GM23338 (cell line): ENCODE measurements around the gene PFKFB1. TPM values are rescaled to one million over a fixed set of nuclear protein-coding genes. Genes with fewer than 3 reads are reported as not detected.

Source experiments
- ATAC-seq: fragments of 200-7000 bp; cut with Tn5 transposase; 3 replicates; pipeline ENCODE4 v1.9.1; 2020
- DNase-seq: peaks from one replicate; pipeline ENCODE4 v3.0.0-alpha.2; 2015; ENCODE audit warnings: low spot score
- H2AFZ ChIP-seq: fragments of 200-600 bp; sonication (generic); 2 replicates; pipeline ENCODE4 v1.8.0; 2016; ENCODE audit warnings: antibody characterized with exemption, mild to moderate bottlenecking, moderate library complexity
- H3F3A ChIP-seq: fragments of 200-600 bp; sonication (generic); replicated peaks from 2 replicates; pipeline ENCODE4 v1.8.0; 2017; ENCODE audit warnings: antibody characterized with exemption, mixed run types, low read depth
- H3K27ac ChIP-seq: fragments of 200-600 bp; sonication (generic); 2 replicates; pipeline ENCODE4 v1.6.1; 2016; ENCODE audit warnings: low read depth
- H3K27me3 ChIP-seq: fragments of 200-600 bp; sonication (generic); 2 replicates; pipeline ENCODE4 v1.8.0; 2016; ENCODE audit warnings: mild to moderate bottlenecking, mixed run types, moderate library complexity; ENCODE audit not compliant: insufficient read depth
- H3K36me3 ChIP-seq: fragments of 200-600 bp; sonication (generic); 2 replicates; pipeline ENCODE4 v1.8.0; 2016; ENCODE audit warnings: mild to moderate bottlenecking; ENCODE audit not compliant: insufficient read depth
- H3K4me1 ChIP-seq: fragments of 200-600 bp; sonication (generic); 2 replicates; pipeline ENCODE4 v1.8.0; 2016; ENCODE audit warnings: mild to moderate bottlenecking, moderate library complexity; ENCODE audit not compliant: insufficient read depth
- H3K4me2 ChIP-seq: fragments of 200-600 bp; sonication (generic); 2 replicates; pipeline ENCODE4 v1.7.1; 2017; ENCODE audit warnings: mixed run types
- H3K4me3 ChIP-seq: fragments of 200-600 bp; sonication (generic); 2 replicates; pipeline ENCODE4 v1.6.1; 2016; ENCODE audit warnings: mixed run types
- H3K79me2 ChIP-seq: fragments of 200-600 bp; sonication (generic); replicated peaks from 2 replicates; pipeline ENCODE4 v1.8.0; 2017; ENCODE audit warnings: mild to moderate bottlenecking; ENCODE audit not compliant: insufficient read depth
- H3K9me2 ChIP-seq: fragments of 200-600 bp; sonication (generic); 2 replicates; pipeline ENCODE4 v1.8.0; 2017; ENCODE audit not compliant: insufficient read depth
- H4K20me1 ChIP-seq: fragments of 200-600 bp; sonication (generic); replicated peaks from 2 replicates; pipeline ENCODE4 v1.8.0; 2017; ENCODE audit warnings: mild to moderate bottlenecking; ENCODE audit not compliant: insufficient read depth
- H3K27ac Mint-ChIP-seq: 2 replicates; pipeline ENCODE4 v1.8.0; 2020; ENCODE audit warnings: inconsistent platforms, mild to moderate bottlenecking, moderate library complexity, mixed read lengths
- H3K27me3 Mint-ChIP-seq: 3 replicates; pipeline ENCODE4 v1.8.0; 2022; ENCODE audit warnings: low read depth, mild to moderate bottlenecking, moderate library complexity, mixed read lengths, inconsistent platforms; ENCODE audit not compliant: insufficient read depth, poor library complexity
- H3K36me3 Mint-ChIP-seq: 3 replicates; pipeline ENCODE4 v1.8.0; 2021; ENCODE audit warnings: low read depth, mild to moderate bottlenecking, inconsistent platforms, moderate library complexity, mixed read lengths
- H3K4me1 Mint-ChIP-seq: 3 replicates; pipeline ENCODE4 v1.8.0; 2020; ENCODE audit warnings: mild to moderate bottlenecking, inconsistent platforms, mixed read lengths
- H3K4me3 Mint-ChIP-seq: 3 replicates; pipeline ENCODE4 v1.8.0; 2021; ENCODE audit warnings: moderate library complexity, mild to moderate bottlenecking, inconsistent platforms, mixed read lengths
- H3K9me3 Mint-ChIP-seq: 3 replicates; pipeline ENCODE4 v1.8.0; 2020; ENCODE audit warnings: moderate library complexity, mild to moderate bottlenecking, inconsistent platforms, mixed read lengths
- CREB1 ChIP-seq: fragments of 250-450 bp; sonication (Bioruptor Pico); IDR thresholded peaks from 2 replicates; pipeline ENCODE4 v1.5.0; 2020; ENCODE audit warnings: low read depth, mild to moderate bottlenecking, moderate library complexity
- EZH2 ChIP-seq: fragments of 200-600 bp; sonication (generic); IDR thresholded peaks from one replicate; pipeline ENCODE4 v1.8.0; 2017; ENCODE audit warnings: antibody characterized with exemption, mild to moderate bottlenecking, low read depth; ENCODE audit not compliant: unreplicated experiment
- EZH2phosphoT487 ChIP-seq: fragments of 200-600 bp; sonication (generic); IDR thresholded peaks from one replicate; pipeline ENCODE4 v1.8.1; 2018; ENCODE audit warnings: antibody characterized with exemption; ENCODE audit not compliant: unreplicated experiment
- JUNB ChIP-seq: IDR thresholded peaks from one replicate; pipeline ENCODE4 v1.6.1; 2016; ENCODE audit warnings: antibody characterized with exemption; ENCODE audit not compliant: unreplicated experiment
- NANOG ChIP-seq: IDR thresholded peaks from 2 replicates; pipeline ENCODE4 v1.6.1; 2016; ENCODE audit warnings: antibody characterized with exemption, borderline replicate concordance
- POLR2AphosphoS5 ChIP-seq: IDR thresholded peaks from 2 replicates; pipeline ENCODE4 v1.6.1; 2016; ENCODE audit warnings: antibody characterized with exemption, low read depth
- STAT1 ChIP-seq: IDR thresholded peaks from one replicate; pipeline ENCODE4 v1.6.1; 2016; ENCODE audit warnings: antibody characterized with exemption; ENCODE audit not compliant: unreplicated experiment
- ZNF114 ChIP-seq: fragments of 250-450 bp; sonication (Bioruptor Pico); IDR thresholded peaks from 2 replicates; pipeline ENCODE4 v1.5.0; 2020; ENCODE audit warnings: mild to moderate bottlenecking, moderate library complexity
- ZNF331 ChIP-seq: fragments of 250-450 bp; sonication (Bioruptor Pico); IDR thresholded peaks from 2 replicates; pipeline ENCODE4 v1.5.0; 2020; ENCODE audit warnings: low read depth, mild to moderate bottlenecking, moderate library complexity
- ZNF462 ChIP-seq: fragments of 250-450 bp; sonication (Bioruptor Pico); IDR thresholded peaks from 2 replicates; pipeline ENCODE4 v1.5.0; 2020; ENCODE audit warnings: mild to moderate bottlenecking, moderate library complexity
- polyA plus RNA-seq: library from polyadenylated mRNA; unstranded; fragments of >200 nt; fragmentation: Nextera tagmentation; extraction: Ambion mirVana; gene quantifications from 2 replicates; pipeline ENCODE4 v1.2.1, GENCODE V29; 2016
- total RNA-seq: library from RNA; depleted of rRNA; stranded (reverse); fragments of >200 nt; shearing (Covaris generic); gene quantifications from 2 replicates; pipeline ENCODE4 v1.2.3, GENCODE V29; 2014
- TF ChIP-seq, protein P1 (sequence below): IDR thresholded peaks from 2 replicates; pipeline ENCODE4 v1.6.1; 2016; ENCODE audit warnings: antibody characterized with exemption
- TF ChIP-seq, protein P2 (sequence below): IDR thresholded peaks from one replicate; pipeline ENCODE4 v1.6.1; 2018; ENCODE audit warnings: antibody characterized with exemption; ENCODE audit not compliant: unreplicated experiment
- TF ChIP-seq, protein P3 (sequence below), 2 experiments: fragments of 200-600 bp in 1 of 2; sonication (generic) in 1 of 2; conservative IDR thresholded peaks; 2 replicates each; pipeline versions ENCODE4 v1.5.1 to v1.6.1; 2016 to 2017; ENCODE audit warnings: antibody characterized with exemption in 2 of 2, low read depth in 2 of 2, mild to moderate bottlenecking in 2 of 2, moderate library complexity in 1 of 2

Gene PFKFB1
- total and polyA plus RNA-seq, 2 experiments from 2014 or later: not detected

- H3K27me3 ChIP-seq: no peaks in the 10 kb centered on the region
- no peak for TF ChIP-seq NANOG
- TF ChIP-seq EZH2phosphoT487: no peak
- TF ChIP-seq, protein P1, sequence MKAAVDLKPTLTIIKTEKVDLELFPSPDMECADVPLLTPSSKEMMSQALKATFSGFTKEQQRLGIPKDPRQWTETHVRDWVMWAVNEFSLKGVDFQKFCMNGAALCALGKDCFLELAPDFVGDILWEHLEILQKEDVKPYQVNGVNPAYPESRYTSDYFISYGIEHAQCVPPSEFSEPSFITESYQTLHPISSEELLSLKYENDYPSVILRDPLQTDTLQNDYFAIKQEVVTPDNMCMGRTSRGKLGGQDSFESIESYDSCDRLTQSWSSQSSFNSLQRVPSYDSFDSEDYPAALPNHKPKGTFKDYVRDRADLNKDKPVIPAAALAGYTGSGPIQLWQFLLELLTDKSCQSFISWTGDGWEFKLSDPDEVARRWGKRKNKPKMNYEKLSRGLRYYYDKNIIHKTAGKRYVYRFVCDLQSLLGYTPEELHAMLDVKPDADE: no peak
- TF ChIP-seq, protein P2, sequence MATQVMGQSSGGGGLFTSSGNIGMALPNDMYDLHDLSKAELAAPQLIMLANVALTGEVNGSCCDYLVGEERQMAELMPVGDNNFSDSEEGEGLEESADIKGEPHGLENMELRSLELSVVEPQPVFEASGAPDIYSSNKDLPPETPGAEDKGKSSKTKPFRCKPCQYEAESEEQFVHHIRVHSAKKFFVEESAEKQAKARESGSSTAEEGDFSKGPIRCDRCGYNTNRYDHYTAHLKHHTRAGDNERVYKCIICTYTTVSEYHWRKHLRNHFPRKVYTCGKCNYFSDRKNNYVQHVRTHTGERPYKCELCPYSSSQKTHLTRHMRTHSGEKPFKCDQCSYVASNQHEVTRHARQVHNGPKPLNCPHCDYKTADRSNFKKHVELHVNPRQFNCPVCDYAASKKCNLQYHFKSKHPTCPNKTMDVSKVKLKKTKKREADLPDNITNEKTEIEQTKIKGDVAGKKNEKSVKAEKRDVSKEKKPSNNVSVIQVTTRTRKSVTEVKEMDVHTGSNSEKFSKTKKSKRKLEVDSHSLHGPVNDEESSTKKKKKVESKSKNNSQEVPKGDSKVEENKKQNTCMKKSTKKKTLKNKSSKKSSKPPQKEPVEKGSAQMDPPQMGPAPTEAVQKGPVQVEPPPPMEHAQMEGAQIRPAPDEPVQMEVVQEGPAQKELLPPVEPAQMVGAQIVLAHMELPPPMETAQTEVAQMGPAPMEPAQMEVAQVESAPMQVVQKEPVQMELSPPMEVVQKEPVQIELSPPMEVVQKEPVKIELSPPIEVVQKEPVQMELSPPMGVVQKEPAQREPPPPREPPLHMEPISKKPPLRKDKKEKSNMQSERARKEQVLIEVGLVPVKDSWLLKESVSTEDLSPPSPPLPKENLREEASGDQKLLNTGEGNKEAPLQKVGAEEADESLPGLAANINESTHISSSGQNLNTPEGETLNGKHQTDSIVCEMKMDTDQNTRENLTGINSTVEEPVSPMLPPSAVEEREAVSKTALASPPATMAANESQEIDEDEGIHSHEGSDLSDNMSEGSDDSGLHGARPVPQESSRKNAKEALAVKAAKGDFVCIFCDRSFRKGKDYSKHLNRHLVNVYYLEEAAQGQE: no peak
- TF ChIP-seq EZH2: no peak
- TF ChIP-seq, protein P3, sequence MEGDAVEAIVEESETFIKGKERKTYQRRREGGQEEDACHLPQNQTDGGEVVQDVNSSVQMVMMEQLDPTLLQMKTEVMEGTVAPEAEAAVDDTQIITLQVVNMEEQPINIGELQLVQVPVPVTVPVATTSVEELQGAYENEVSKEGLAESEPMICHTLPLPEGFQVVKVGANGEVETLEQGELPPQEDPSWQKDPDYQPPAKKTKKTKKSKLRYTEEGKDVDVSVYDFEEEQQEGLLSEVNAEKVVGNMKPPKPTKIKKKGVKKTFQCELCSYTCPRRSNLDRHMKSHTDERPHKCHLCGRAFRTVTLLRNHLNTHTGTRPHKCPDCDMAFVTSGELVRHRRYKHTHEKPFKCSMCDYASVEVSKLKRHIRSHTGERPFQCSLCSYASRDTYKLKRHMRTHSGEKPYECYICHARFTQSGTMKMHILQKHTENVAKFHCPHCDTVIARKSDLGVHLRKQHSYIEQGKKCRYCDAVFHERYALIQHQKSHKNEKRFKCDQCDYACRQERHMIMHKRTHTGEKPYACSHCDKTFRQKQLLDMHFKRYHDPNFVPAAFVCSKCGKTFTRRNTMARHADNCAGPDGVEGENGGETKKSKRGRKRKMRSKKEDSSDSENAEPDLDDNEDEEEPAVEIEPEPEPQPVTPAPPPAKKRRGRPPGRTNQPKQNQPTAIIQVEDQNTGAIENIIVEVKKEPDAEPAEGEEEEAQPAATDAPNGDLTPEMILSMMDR (conservative IDR thresholded peaks at IDR 0.05; ENCODE audit: low read depth in 2 of 2): no peak
- TF ChIP-seq STAT1: no peak
- TF ChIP-seq ZNF331 (CRISPR knock-in tag): no peak
- no peak for TF ChIP-seq ZNF462 (CRISPR knock-in tag)
- no peak for TF ChIP-seq ZNF114 (CRISPR knock-in tag)
- no peak for TF ChIP-seq JUNB
- no peak for TF ChIP-seq POLR2AphosphoS5
- no peak for TF ChIP-seq CREB1
- H3K27ac Mint-ChIP-seq: no peak overlapping the region
These were observed 2.3 kb downstream of the PFKFB1 start for GRCh38 chrX:54991706-54992105.

More at GRCh38 chrX:54991706-54992105, 2.3 kb downstream of the PFKFB1 start:
- Histone ChIP-seq H4K20me1 (no peaks in the 10 kb centered on the region), H3K36me3 (no peaks in the 10 kb centered on the region), H3K79me2 (no peaks in the 10 kb centered on the region), H3F3A (no peaks in the 10 kb centered on the region), H3K9me2 (no peaks in the 10 kb centered on the region), H3K4me3 (no peak overlapping the region), H3K4me2 (no peak overlapping the region), H3K4me1 (no peaks in the 10 kb centered on the region), H3K27ac (no peak overlapping the region), H2AFZ (no peak overlapping the region)
- DNase-seq (no peak), ATAC-seq (no peak)
- Mint-ChIP-seq H3K4me3 (no peak overlapping the region), H3K4me1 (no peaks in the 10 kb centered on the region), H3K27me3 (peaks cover 4% of the 10 kb centered on the region), H3K9me3 (no peaks in the 10 kb centered on the region), H3K36me3 (no peaks in the 10 kb centered on the region)
